KMS-11 (cell line): ENCODE data around the gene PDGFRA.
"Not testable (repeated sequence)": the region's sequence is repeated elsewhere in the genome, so short reads cannot be mapped to it uniquely, and the experiment has no call there.

Experiments used
- H2AFZ ChIP-seq: fragments of 200-600 bp; sonication (generic); 2 replicates; pipeline ENCODE4 v1.6.1; 2016; ENCODE audit warnings: antibody characterized with exemption, mixed run types, low read depth
- H3K27ac ChIP-seq: fragments of 200-600 bp; sonication (generic); 2 replicates; pipeline ENCODE4 v1.6.1; 2016; ENCODE audit warnings: mild to moderate bottlenecking, mixed run types
- H3K27me3 ChIP-seq: fragments of 200-600 bp; sonication (generic); 2 replicates; pipeline ENCODE4 v1.6.1; 2017; ENCODE audit warnings: mild to moderate bottlenecking, low read depth, mixed run types, moderate library complexity; ENCODE audit not compliant: insufficient read depth
- H3K36me3 ChIP-seq: fragments of 200-600 bp; sonication (generic); 2 replicates; pipeline ENCODE4 v1.6.1; 2017; ENCODE audit warnings: mild to moderate bottlenecking, mixed run types; ENCODE audit not compliant: insufficient read depth
- H3K4me1 ChIP-seq: fragments of 200-600 bp; sonication (generic); 2 replicates; pipeline ENCODE4 v1.6.1; 2016; ENCODE audit warnings: mild to moderate bottlenecking, low read depth, mixed run types; ENCODE audit not compliant: poor library complexity, severe bottlenecking
- H3K4me2 ChIP-seq: fragments of 200-600 bp; sonication (generic); 2 replicates; pipeline ENCODE4 v1.7.0; 2016; ENCODE audit warnings: mild to moderate bottlenecking, mixed run types
- H3K4me3 ChIP-seq: fragments of 200-600 bp; sonication (generic); IDR thresholded peaks from 2 replicates; pipeline ENCODE4 v1.6.1; 2017; ENCODE audit warnings: low read depth, low read length, mixed read lengths; ENCODE audit not compliant: insufficient read depth
- H3K79me2 ChIP-seq: fragments of 200-600 bp; sonication (generic); 2 replicates; pipeline ENCODE4 v1.6.1; 2016; ENCODE audit warnings: low read depth, mixed run types; ENCODE audit not compliant: insufficient read depth
- H3K9ac ChIP-seq: fragments of 200-600 bp; sonication (generic); 2 replicates; pipeline ENCODE4 v1.6.1; 2016; ENCODE audit warnings: mild to moderate bottlenecking, mixed run types
- H4K20me1 ChIP-seq: fragments of 200-600 bp; sonication (generic); 2 replicates; pipeline ENCODE4 v1.6.1; 2016; ENCODE audit warnings: mild to moderate bottlenecking, mixed run types; ENCODE audit not compliant: insufficient read depth
- TF ChIP-seq, protein P1 (sequence below): fragments of 200-600 bp; sonication (generic); conservative IDR thresholded peaks from 2 replicates; pipeline ENCODE4 v1.6.1; 2017; ENCODE audit warnings: low read depth, mild to moderate bottlenecking, antibody characterized with exemption, low read length, moderate library complexity, mixed read lengths

Gene PDGFRA

DNA sequence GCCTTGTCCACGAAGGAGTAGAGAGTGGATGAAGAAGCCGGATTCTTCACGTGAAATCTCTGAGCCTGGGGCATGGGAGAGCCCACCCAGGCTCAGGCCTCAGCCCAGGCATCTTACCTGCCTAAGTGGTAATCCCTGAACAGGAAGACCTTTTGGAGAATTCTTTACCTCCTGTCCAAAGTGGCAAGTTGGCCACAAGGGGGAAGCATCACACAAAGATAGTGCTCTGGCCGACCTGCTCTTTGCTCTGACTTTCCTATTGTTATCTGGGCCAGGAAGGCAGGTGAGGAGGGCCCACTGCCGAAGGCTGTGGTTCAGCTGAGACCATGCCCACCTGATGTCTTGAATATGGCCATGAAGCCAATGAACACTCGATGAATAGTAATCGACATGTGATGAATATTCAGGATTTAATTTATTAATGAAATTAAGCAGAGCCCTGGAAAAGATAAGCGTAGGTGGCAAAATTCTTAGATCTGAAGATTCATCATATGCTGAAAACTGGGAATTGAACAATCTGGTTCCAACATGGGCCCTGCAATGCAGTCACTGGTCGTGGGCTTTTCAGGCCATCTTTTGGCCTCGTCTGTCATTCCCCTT lies 93.8 kb downstream of the PDGFRA start:
- Histone ChIP-seq H2AFZ (no peak overlapping the region), H3K4me1 (peaks cover 5% of the 10 kb centered on the region), H3K27ac (no peak overlapping the region), H4K20me1 (no peaks in the 10 kb centered on the region), H3K79me2 (no peaks in the 10 kb centered on the region), H3K4me2 (no peak overlapping the region), H3K27me3 (no peaks in the 10 kb centered on the region), H3K36me3 (no peaks in the 10 kb centered on the region), H3K9ac (no peak overlapping the region), H3K4me3 (no peak overlapping the region)
- TF ChIP-seq, protein P1, sequence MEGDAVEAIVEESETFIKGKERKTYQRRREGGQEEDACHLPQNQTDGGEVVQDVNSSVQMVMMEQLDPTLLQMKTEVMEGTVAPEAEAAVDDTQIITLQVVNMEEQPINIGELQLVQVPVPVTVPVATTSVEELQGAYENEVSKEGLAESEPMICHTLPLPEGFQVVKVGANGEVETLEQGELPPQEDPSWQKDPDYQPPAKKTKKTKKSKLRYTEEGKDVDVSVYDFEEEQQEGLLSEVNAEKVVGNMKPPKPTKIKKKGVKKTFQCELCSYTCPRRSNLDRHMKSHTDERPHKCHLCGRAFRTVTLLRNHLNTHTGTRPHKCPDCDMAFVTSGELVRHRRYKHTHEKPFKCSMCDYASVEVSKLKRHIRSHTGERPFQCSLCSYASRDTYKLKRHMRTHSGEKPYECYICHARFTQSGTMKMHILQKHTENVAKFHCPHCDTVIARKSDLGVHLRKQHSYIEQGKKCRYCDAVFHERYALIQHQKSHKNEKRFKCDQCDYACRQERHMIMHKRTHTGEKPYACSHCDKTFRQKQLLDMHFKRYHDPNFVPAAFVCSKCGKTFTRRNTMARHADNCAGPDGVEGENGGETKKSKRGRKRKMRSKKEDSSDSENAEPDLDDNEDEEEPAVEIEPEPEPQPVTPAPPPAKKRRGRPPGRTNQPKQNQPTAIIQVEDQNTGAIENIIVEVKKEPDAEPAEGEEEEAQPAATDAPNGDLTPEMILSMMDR, result peak; percentile 90

DNA sequence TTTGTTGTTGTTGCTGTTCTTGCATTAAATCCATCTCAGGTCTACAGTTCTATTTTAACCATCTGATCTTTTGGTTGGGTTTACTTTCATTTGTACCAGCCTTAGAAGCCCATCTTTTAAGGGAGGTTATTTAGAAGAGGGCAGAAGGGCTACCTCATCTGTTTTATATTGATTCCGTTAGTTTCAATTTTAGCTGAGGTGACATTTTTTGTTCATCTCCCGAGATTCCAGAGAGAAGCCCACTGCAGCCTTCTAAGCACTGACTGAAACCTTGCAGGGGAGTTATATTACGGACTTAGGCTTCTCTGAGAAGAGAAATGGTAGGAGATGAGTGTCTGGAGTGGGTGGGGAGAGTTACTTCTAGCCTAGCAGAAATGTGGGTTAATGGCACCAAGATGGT lies 101.8 kb downstream of the PDGFRA start:
- H4K20me1 ChIP-seq, result no peaks in the 10 kb centered on the region
- TF ChIP-seq, protein P1, result no peak
- no peaks in the 10 kb centered on the region for H3K36me3 ChIP-seq
- no peak overlapping the region for H3K4me3 ChIP-seq
- H3K79me2 ChIP-seq, result no peaks in the 10 kb centered on the region
- H3K9ac ChIP-seq, result no peak overlapping the region
- H3K4me1 ChIP-seq, result no peaks in the 10 kb centered on the region
- no peak overlapping the region for H3K27ac ChIP-seq
- no peak overlapping the region for H2AFZ ChIP-seq
- no peaks in the 10 kb centered on the region for H3K27me3 ChIP-seq
- no peak overlapping the region for H3K4me2 ChIP-seq

- H4K20me1 ChIP-seq, result no peaks in the 10 kb centered on the region
- no peak overlapping the region for H3K9ac ChIP-seq
- H3K79me2 ChIP-seq, result no peaks in the 10 kb centered on the region
Observed at GRCh38 chr4:54332542-54332941, 103.4 kb downstream of the PDGFRA start.

GRCh38 chr4:54333657-54334056 lies 104.6 kb downstream of the PDGFRA start:
- no peak overlapping the region for H2AFZ ChIP-seq
- H3K36me3 ChIP-seq, result no peaks in the 10 kb centered on the region
- no peak overlapping the region for H3K27ac ChIP-seq
- H4K20me1 ChIP-seq, result no peaks in the 10 kb centered on the region
- no peaks in the 10 kb centered on the region for H3K4me1 ChIP-seq
- no peaks in the 10 kb centered on the region for H3K79me2 ChIP-seq
- H3K27me3 ChIP-seq, result no peaks in the 10 kb centered on the region
- H3K9ac ChIP-seq, result no peak overlapping the region
- H3K4me3 ChIP-seq, result no peak overlapping the region
- no peak overlapping the region for H3K4me2 ChIP-seq
- TF ChIP-seq, protein P1, result no peak

More at GRCh38 chr4:54332542-54332941, 103.4 kb downstream of the PDGFRA start:
- no peaks in the 10 kb centered on the region for H3K4me1 ChIP-seq
- TF ChIP-seq, protein P1, result no peak
- no peak overlapping the region for H3K4me2 ChIP-seq
- H3K36me3 ChIP-seq, result no peaks in the 10 kb centered on the region
- no peak overlapping the region for H3K27ac ChIP-seq
- no peaks in the 10 kb centered on the region for H3K27me3 ChIP-seq
- no peak overlapping the region for H3K4me3 ChIP-seq
- H2AFZ ChIP-seq, result no peak overlapping the region

GRCh38 chr4:54334769-54335168 lies 105.7 kb downstream of the PDGFRA start:
- H3K4me3 ChIP-seq, H3K36me3 ChIP-seq, H3K4me1 ChIP-seq, H3K9ac ChIP-seq, H2AFZ ChIP-seq, H3K4me2 ChIP-seq, H3K27ac ChIP-seq, H3K79me2 ChIP-seq, H3K27me3 ChIP-seq, H4K20me1 ChIP-seq: not testable (repeated sequence)
